HepG2 (cell line): ENCODE measurements around the gene ZMYM3. TPM values are rescaled to one million over a fixed set of nuclear protein-coding genes. Genes with fewer than 3 reads are reported as not detected.

ENCODE experiments used
- ATAC-seq: fragments of 200-7000 bp; cut with Tn5 transposase; 3 replicates; pipeline ENCODE4 v1.9.1; 2020; ENCODE audit warnings: mild to moderate bottlenecking, moderate library complexity
- BruUV-seq: library from RNA; stranded (reverse); fragments of 400-500 nt; replicated peaks from 2 replicates; lab custom pipeline; 2021; lab: Mats Ljungman, UMichigan
- CTCF ChIA-PET: fragments of 300-600 bp; formaldehyde crosslinking; extraction: SDS; loops from one replicate; lab custom pipeline; 2021; ENCODE audit warnings: low total read pairs, inconsistent platforms, low intra/inter-chr PET ratio; lab: Yijun Ruan, JAX
- POLR2A ChIA-PET: fragments of 350-600 bp; sonication (Branson Sonifier 250); formaldehyde crosslinking; loops from one replicate; lab custom pipeline; 2020; ENCODE audit warnings: antibody characterized with exemption, inconsistent platforms; lab: Yijun Ruan, JAX
- DNase-seq: peaks from one replicate; pipeline ENCODE4 v3.0.0-alpha.2; 2015; ENCODE audit warnings: low spot score
- FAIRE-seq: peaks from 3 replicates; lab custom pipeline; 2011; peaks lifted over from hg19 to GRCh38; lab: Jason Lieb, UNC
- H2AFZ ChIP-seq: one replicate; pipeline ENCODE4 v1.6.1; 2011; ENCODE audit warnings: low read length, inconsistent platforms
- H3K27ac ChIP-seq: fragments of 300-600 bp; 3 replicates; pipeline ENCODE4 v1.8.0; 2011; ENCODE audit warnings: mixed run types, mild to moderate bottlenecking, mixed read lengths, low read length, inconsistent platforms; ENCODE audit not compliant: insufficient read depth; ENCODE audit errors: extremely low read length
- H3K27me3 ChIP-seq, 2 experiments: fragments of 200-600 bp in 1 of 2; 2 replicates in 1 of 2; 3 replicates in 1 of 2; pipeline versions ENCODE4 v1.6.0 to v1.8.0; 2011; ENCODE audit warnings: low read length in 2 of 2, mild to moderate bottlenecking in 2 of 2, moderate library complexity in 2 of 2, inconsistent platforms in 1 of 2; ENCODE audit not compliant: insufficient read depth in 2 of 2, control insufficient read depth in 1 of 2
- H3K36me3 ChIP-seq, 2 experiments: fragments of 200-600 bp in 1 of 2; replicated peaks in 1 of 2; 2 replicates in 1 of 2; 3 replicates in 1 of 2; pipeline versions ENCODE4 v1.5.1 to v1.8.0; 2011; ENCODE audit warnings: low read length in 2 of 2, inconsistent platforms in 1 of 2; ENCODE audit not compliant: insufficient read depth in 2 of 2, control insufficient read depth in 1 of 2
- H3K4me1 ChIP-seq: 2 replicates; pipeline ENCODE4 v1.5.1; 2012; ENCODE audit warnings: low read length, inconsistent platforms; ENCODE audit not compliant: insufficient read depth
- H3K4me2 ChIP-seq: 2 replicates; pipeline ENCODE4 v1.6.0; 2011; ENCODE audit warnings: low read depth, low read length, inconsistent platforms
- H3K4me3 ChIP-seq, 3 experiments: fragments of 200-600 bp in 1 of 3; sonication (generic), shearing (Covaris generic) in 1 of 3; replicated peaks in 1 of 3; 2 replicates each; pipeline ENCODE4 v1.5.1; 2011 to 2016; ENCODE audit warnings: low read length in 3 of 3, inconsistent platforms in 2 of 3, low read depth in 2 of 3, mild to moderate bottlenecking in 2 of 3, control low read depth in 1 of 3, mixed read lengths in 1 of 3; ENCODE audit not compliant: insufficient read depth in 1 of 3
- H3K79me2 ChIP-seq: one replicate; pipeline ENCODE4 v1.6.1; 2011; ENCODE audit warnings: low read length, inconsistent platforms; ENCODE audit not compliant: insufficient read depth
- H3K9ac ChIP-seq: 2 replicates; pipeline ENCODE4 v1.6.0; 2011; ENCODE audit warnings: mild to moderate bottlenecking, low read depth, low read length, inconsistent platforms; ENCODE audit not compliant: insufficient read depth
- H3K9me3 ChIP-seq: 2 replicates; pipeline ENCODE4 v1.5.1; 2012; ENCODE audit warnings: mild to moderate bottlenecking, low read length
- H4K20me1 ChIP-seq: 2 replicates; pipeline ENCODE4 v1.6.0; 2011; ENCODE audit warnings: inconsistent platforms, mild to moderate bottlenecking, low read length, moderate library complexity; ENCODE audit not compliant: insufficient read depth
- ARID5B ChIP-seq: IDR thresholded peaks from 2 replicates; pipeline ENCODE4 v1.4.0; 2020; ENCODE audit warnings: mild to moderate bottlenecking, missing genetic modification reagents
- FOSL2 ChIP-seq: sonication (generic); formaldehyde crosslinking; IDR thresholded peaks from 2 replicates; pipeline ENCODE4 v1.4.0; 2020; ENCODE audit warnings: missing genetic modification reagents
- FOXA1 ChIP-seq, 2 experiments: fragments of 450-650 bp in 1 of 2; sonication (generic) in 1 of 2; formaldehyde crosslinking in 1 of 2; IDR thresholded peaks; 2 replicates each; pipeline versions ENCODE4 v1.4.0 to v1.6.1; 2016 to 2020; ENCODE audit warnings: missing genetic modification reagents in 1 of 2
- FOXA3 ChIP-seq: IDR thresholded peaks from 2 replicates; pipeline ENCODE4 v1.6.1; 2016; ENCODE audit warnings: missing genetic modification reagents, missing compliant biosample characterization
- FOXO1 ChIP-seq: sonication (generic); formaldehyde crosslinking; IDR thresholded peaks from 2 replicates; pipeline ENCODE4 v1.4.0; 2020; ENCODE audit warnings: missing genetic modification reagents
- GABPA ChIP-seq, 2 experiments: IDR thresholded peaks; 2 replicates each; pipeline ENCODE4 v1.6.1; 2011 to 2016; ENCODE audit warnings: low read depth in 2 of 2, low read length in 1 of 2, missing biosample characterization in 1 of 2, missing genetic modification characterization in 1 of 2
- GATAD2A ChIP-seq: IDR thresholded peaks from 2 replicates; pipeline ENCODE4 v1.6.1; 2016
- HNF4A ChIP-seq: sonication (generic); formaldehyde crosslinking; IDR thresholded peaks from 2 replicates; pipeline ENCODE4 v1.4.0; 2020; ENCODE audit warnings: missing genetic modification reagents
- MED1 ChIP-seq: sonication (generic); formaldehyde crosslinking; IDR thresholded peaks from 2 replicates; pipeline ENCODE4 v1.4.0; 2020; ENCODE audit warnings: missing genetic modification reagents
- NAIF1 ChIP-seq: sonication (generic); formaldehyde crosslinking; IDR thresholded peaks from 2 replicates; pipeline ENCODE4 v1.5.0; 2020; ENCODE audit warnings: mild to moderate bottlenecking, missing genetic modification reagents, borderline replicate concordance
- PAXIP1 ChIP-seq: sonication (generic); formaldehyde crosslinking; conservative IDR thresholded peaks from 2 replicates; pipeline ENCODE4 v1.4.0; 2020; ENCODE audit warnings: mild to moderate bottlenecking, missing genetic modification reagents, moderate library complexity
- POGK ChIP-seq: sonication (generic); formaldehyde crosslinking; conservative IDR thresholded peaks from 2 replicates; pipeline ENCODE4 v1.8.0; 2022; ENCODE audit warnings: mild to moderate bottlenecking, moderate library complexity, missing genetic modification reagents
- RARA ChIP-seq: IDR thresholded peaks from 2 replicates; pipeline ENCODE4 v1.6.1; 2016; ENCODE audit warnings: missing genetic modification reagents, missing compliant biosample characterization
- ZBTB7B ChIP-seq: sonication (generic); formaldehyde crosslinking; IDR thresholded peaks from 2 replicates; pipeline ENCODE4 v1.4.0; 2020; ENCODE audit warnings: missing genetic modification reagents
- ZNF550 ChIP-seq: sonication (generic); formaldehyde crosslinking; IDR thresholded peaks from 2 replicates; pipeline ENCODE4 v1.4.0; 2020; ENCODE audit warnings: mild to moderate bottlenecking, missing genetic modification reagents, borderline replicate concordance
- WGBS: methylation state at CpG from one replicate; pipeline ENCODE4 v1.1.6; 2017; ENCODE audit warnings: low lambda C conversion rate; 5-methylcytosine and 5-hydroxymethylcytosine counted together
- in situ Hi-C: cut with HindIII; loops from 2 replicates; pipeline ENCODE4 v1.10.0; 2017; ENCODE audit warnings: low pct_unique_long_range_greater_than_20kb; ENCODE audit not compliant: extremely low pct_ligation_motif_present
- intact Hi-C: fragments of 100-400 bp; cut with micrococcal nuclease; formaldehyde crosslinking; loops from one replicate; pipeline ENCODE4 v1.10.0; 2022; ENCODE audit not compliant: unreplicated experiment
- polyA plus RNA-seq, 8 experiments: library from polyadenylated mRNA; depleted of rRNA in 3 of 8; stranded (reverse) in 7 of 8; unstranded in 1 of 8; fragments of >200 nt; fragmentation: Illumina TruSeq in 4 of 8; extraction: Trizol in 4 of 8; gene quantifications; 2 replicates each; pipeline versions ENCODE4 v1.2.1 to v1.2.3, GENCODE V29; 2011 to 2016; ENCODE audit warnings: low read depth in 4 of 8, missing spikeins in 1 of 8, mixed read lengths in 1 of 8; ENCODE audit not compliant: insufficient read depth in 1 of 8
- total RNA-seq, 5 experiments: library from RNA; depleted of rRNA; stranded (reverse); fragments of >200 nt; fragmentation: Illumina TruSeq; extraction: Trizol; gene quantifications; 2 replicates each; pipeline ENCODE4 v1.2.3, GENCODE V29; 2016; ENCODE audit warnings: low read depth in 1 of 5

ZMYM3 gene
- total and polyA plus RNA-seq, 2 of the 13 experiments (the other 11 are each of a cell fraction or from before 2014, with no cell fraction given) = 26.4 to 35.4 TPM

- ChIA-PET POLR2A (interaction anchor here (1.1 to 5.5 kb wide), 7 partner anchors 9 to 152 kb away, joined by 3 to 140 read pairs (median 10); partner anchors contain the start of genes GJB1, NONO and TAF1), CTCF (no interaction called here)
- Histone ChIP-seq H3K4me2 (peak overlapping the region; percentile 82), H3K9ac (peak overlapping the region; percentile 25; the same call in 1 of the 2 replicates), H3K79me2 (peaks cover 24% of the 10 kb centered on the region), H3K36me3 (no peaks in the 10 kb centered on the region), H3K9me3 (no peaks in the 10 kb centered on the region), H3K4me3 (peak overlapping the region in 1 of 3 experiments; percentile 54; a peak in 2 of 6 replicates), H3K4me1 (peaks cover 47% of the 10 kb centered on the region), H4K20me1 (no peaks in the 10 kb centered on the region), H3K27me3 (no peaks in the 10 kb centered on the region; a peak in 1 of 5 replicates), H3K27ac (peak overlapping the region; percentile 91), H2AFZ (no peak overlapping the region)
- ATAC-seq (peak; percentile 55), DNase-seq (no peak), FAIRE-seq (peak; percentile 57)
- no TSS peak for BruUV-seq
- no CpG with 5 or more reads among the region's 1 CpG for WGBS
- intact Hi-C loops (no loop called here), in situ Hi-C loops (no loop called here)
- TF ChIP-seq FOXA1 (IDR thresholded peaks at IDR 0.05) (no peak), FOXA1 (CRISPR knock-in tag; IDR thresholded peaks at IDR 0.05) (peak; percentile 62), ZBTB7B (CRISPR knock-in tag) (peak; percentile 22; the same call in 1 of the 2 replicates), MED1 (CRISPR knock-in tag) (peak; percentile 59; the same call in 1 of the 2 replicates), GABPA (IDR thresholded peaks at IDR 0.05; ENCODE audit: low read depth, low read length) (no peak), GABPA (CRISPR knock-in tag; IDR thresholded peaks at IDR 0.05; ENCODE audit: low read depth) (no peak), GATAD2A (peak; percentile 61), HNF4A (CRISPR knock-in tag) (peak; percentile 36; the same call in 1 of the 2 replicates), FOSL2 (CRISPR knock-in tag) (peak; percentile 19; the same call in 1 of the 2 replicates), NAIF1 (0 out of 2 replicates have a peak, but pooled peaks have one; percentile 18), PAXIP1 (peak; percentile 68; the same call in 1 of the 2 replicates), FOXA3 (CRISPR knock-in tag) (peak; percentile 77), POGK (CRISPR knock-in tag) (0 out of 2 replicates have a peak, but pooled peaks have one; percentile 14), FOXO1 (CRISPR knock-in tag) (peak; percentile 17; the same call in 1 of the 2 replicates), RARA (CRISPR knock-in tag) (0 out of 2 replicates have a peak, but pooled peaks have one; percentile 25), ZNF550 (CRISPR knock-in tag) (no peak), ARID5B (CRISPR knock-in tag) (peak; percentile 32; the same call in 1 of the 2 replicates)
Measured at GRCh38 chrX:71214152-71214551, 39.8 kb downstream of the ZMYM3 start.
